NOMO-1 treated with dmso at 0.1 percent for 144 hours (cell line): ENCODE measurements around the gene ALAD.

ENCODE experiments used
- DNase-seq: peaks from one replicate; lab custom pipeline; 2025; ENCODE audit not compliant: unreplicated experiment; lab: John Stamatoyannopoulos, UW

Gene ALAD

GRCh38 chr9:113350107-113350661 is 50.9 kb downstream of the ALAD start:
- DNase-seq: no peak

- peak; percentile 14 for DNase-seq
Measured at GRCh38 chr9:113349445-113350094, 51.5 kb downstream of the ALAD start, which contains the start of gene BSPRY. TSS of gene BSPRY (plus strand) at chr9:113349541. CDS start at chr9:113349580, 39 bp downstream.

GRCh38 chr9:113349066-113349444 is 52.0 kb downstream of the ALAD start:
- no peak for DNase-seq

- no peak for DNase-seq
Measured at GRCh38 chr9:113348437-113348836, 52.6 kb downstream of the ALAD start.

GRCh38 chr9:113345671-113346070 is 55.4 kb downstream of the ALAD start:
- DNase-seq: no peak

- no peak for DNase-seq
Measured at GRCh38 chr9:113345190-113345589, 55.9 kb downstream of the ALAD start.

GRCh38 chr9:113343732-113344231 is 57.3 kb downstream of the ALAD start:
- no peak for DNase-seq

- no peak for DNase-seq
Measured at GRCh38 chr9:113341712-113342410, 59.2 kb downstream of the ALAD start.

GRCh38 chr9:113340011-113340699 is 60.9 kb downstream of the ALAD start, which contains the start of gene WDR31:
TSS of gene WDR31 (minus strand) at chr9:113340275. CDS start at chr9:113332022, 8,253 bp downstream.
- peak; percentile 79 for DNase-seq

- no peak for DNase-seq
Measured at GRCh38 chr9:113337714-113338113, 63.4 kb downstream of the ALAD start.
